GM18517 (cell line): ENCODE results near the gene TMEM117.
A peak's percentile ranks its signal among the peaks of the same experiment; 100 is the strongest.

ENCODE experiments used
- ATAC-seq: cut with Tn5 transposase; IDR thresholded peaks from one replicate; pipeline ENCODE4 v1.9.1; 2021; ENCODE audit warnings: mild to moderate bottlenecking, moderate library complexity; ENCODE audit not compliant: unreplicated experiment

TMEM117 gene

GRCh38 chr12:43942379-43942778, 106.5 kb downstream of the TMEM117 start:
- ATAC-seq = no peak

GRCh38 chr12:43945983-43946382, 110.1 kb downstream of the TMEM117 start:
- no peak for ATAC-seq

GRCh38 chr12:43951286-43951685, 115.4 kb downstream of the TMEM117 start:
- no peak for ATAC-seq

- peak; percentile 92 for ATAC-seq
Observed at GRCh38 chr12:43957732-43958372, 122.0 kb downstream of the TMEM117 start.

- no peak for ATAC-seq
Observed at GRCh38 chr12:43964033-43964432, 128.2 kb downstream of the TMEM117 start.

GRCh38 chr12:43964961-43965360, 129.1 kb downstream of the TMEM117 start:
- no peak for ATAC-seq

GRCh38 chr12:43965899-43966298, 130.0 kb downstream of the TMEM117 start:
- no peak for ATAC-seq

GRCh38 chr12:43968736-43969135, 132.9 kb downstream of the TMEM117 start:
- ATAC-seq = no peak

- no peak for ATAC-seq
Observed at GRCh38 chr12:43969882-43970281, 134.0 kb downstream of the TMEM117 start.

- ATAC-seq = no peak
Observed at GRCh38 chr12:43973385-43973784, 137.5 kb downstream of the TMEM117 start.

GRCh38 chr12:43973993-43974392, 138.1 kb downstream of the TMEM117 start:
- ATAC-seq = no peak

GRCh38 chr12:43976027-43976426, 140.1 kb downstream of the TMEM117 start:
- no peak for ATAC-seq

- ATAC-seq = no peak
Observed at GRCh38 chr12:43978556-43978955, 142.7 kb downstream of the TMEM117 start.

- no peak for ATAC-seq
Observed at GRCh38 chr12:43979450-43979849, 143.6 kb downstream of the TMEM117 start.

- no peak for ATAC-seq
Observed at GRCh38 chr12:43980627-43981191, 144.8 kb downstream of the TMEM117 start.

- no peak for ATAC-seq
Observed at GRCh38 chr12:43981726-43982125, 145.8 kb downstream of the TMEM117 start.

- ATAC-seq = no peak
Observed at GRCh38 chr12:43982544-43982943, 146.7 kb downstream of the TMEM117 start.

- peak; percentile 98 for ATAC-seq
Observed at GRCh38 chr12:43988838-43989560, 153.1 kb downstream of the TMEM117 start.

GRCh38 chr12:43992856-43993255, 157.0 kb downstream of the TMEM117 start:
- ATAC-seq = no peak

- ATAC-seq = peak; percentile 99
Observed at GRCh38 chr12:44000309-44000952, 164.6 kb downstream of the TMEM117 start.

GRCh38 chr12:44002607-44003006, 166.7 kb downstream of the TMEM117 start:
- no peak for ATAC-seq

GRCh38 chr12:44003721-44004120, 167.8 kb downstream of the TMEM117 start:
- no peak for ATAC-seq
